NCI-H1092 treated with DMSO at 0.1 percent for 48 hours (cell line): Measurements from ENCODE around the gene LYPD4.
"Not testable (repeated sequence)": the region's sequence is repeated elsewhere in the genome, so short reads cannot be mapped to it uniquely, and the experiment has no call there.

Experiments
- DNase-seq: peaks from one replicate; lab custom pipeline; 2025; lab: John Stamatoyannopoulos, UW

Gene LYPD4, protein sequence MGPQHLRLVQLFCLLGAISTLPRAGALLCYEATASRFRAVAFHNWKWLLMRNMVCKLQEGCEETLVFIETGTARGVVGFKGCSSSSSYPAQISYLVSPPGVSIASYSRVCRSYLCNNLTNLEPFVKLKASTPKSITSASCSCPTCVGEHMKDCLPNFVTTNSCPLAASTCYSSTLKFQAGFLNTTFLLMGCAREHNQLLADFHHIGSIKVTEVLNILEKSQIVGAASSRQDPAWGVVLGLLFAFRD

DNA sequence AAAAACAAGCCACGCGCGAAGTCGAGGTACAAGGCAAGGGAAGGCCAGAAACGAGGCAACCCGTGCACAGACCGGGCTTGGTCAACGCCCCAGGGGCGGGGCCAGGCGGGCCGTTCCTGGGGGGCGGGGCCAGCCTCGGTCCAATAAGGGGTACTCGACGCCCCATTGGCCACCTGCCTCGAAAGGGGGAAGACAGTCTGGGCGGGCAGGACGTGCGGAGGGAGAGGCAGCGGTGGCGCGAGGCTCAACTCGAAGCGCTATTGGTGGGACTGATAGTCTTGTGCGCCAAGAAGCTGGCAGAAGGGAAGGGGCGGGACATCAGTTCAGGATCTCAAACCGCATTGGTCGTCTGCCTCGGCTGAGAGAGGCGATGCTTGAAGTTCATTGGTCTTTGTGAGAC is at the start of gene LYPD4:
TSS of gene LYPD4 (minus strand) at position 83 of the 400 bp plus-strand sequence. CDS start 5,398 bp downstream, outside the sequence.
- DNase-seq, result no peak

DNA sequence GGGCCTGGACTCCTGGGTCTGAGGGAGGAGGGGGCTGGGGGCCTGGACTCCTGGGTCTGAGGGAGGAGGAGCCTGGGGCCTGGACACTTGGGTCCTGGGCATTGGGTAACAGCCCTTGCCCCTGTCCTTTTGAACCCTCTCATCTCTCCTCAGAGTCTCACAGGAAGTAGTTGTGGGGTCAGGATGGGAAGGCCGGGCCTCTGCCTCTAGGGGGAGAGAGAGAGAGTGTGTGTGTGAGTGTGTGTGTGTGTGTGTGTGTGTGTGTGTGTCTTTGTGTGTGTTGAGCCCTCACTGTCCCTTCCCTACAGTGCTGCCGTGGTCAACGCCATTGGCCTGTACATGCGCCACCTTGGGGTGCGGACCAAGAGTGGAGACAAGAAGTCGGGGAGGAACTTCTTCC is 49.4 kb upstream of the LYPD4 start:
- DNase-seq, result no peak

DNA sequence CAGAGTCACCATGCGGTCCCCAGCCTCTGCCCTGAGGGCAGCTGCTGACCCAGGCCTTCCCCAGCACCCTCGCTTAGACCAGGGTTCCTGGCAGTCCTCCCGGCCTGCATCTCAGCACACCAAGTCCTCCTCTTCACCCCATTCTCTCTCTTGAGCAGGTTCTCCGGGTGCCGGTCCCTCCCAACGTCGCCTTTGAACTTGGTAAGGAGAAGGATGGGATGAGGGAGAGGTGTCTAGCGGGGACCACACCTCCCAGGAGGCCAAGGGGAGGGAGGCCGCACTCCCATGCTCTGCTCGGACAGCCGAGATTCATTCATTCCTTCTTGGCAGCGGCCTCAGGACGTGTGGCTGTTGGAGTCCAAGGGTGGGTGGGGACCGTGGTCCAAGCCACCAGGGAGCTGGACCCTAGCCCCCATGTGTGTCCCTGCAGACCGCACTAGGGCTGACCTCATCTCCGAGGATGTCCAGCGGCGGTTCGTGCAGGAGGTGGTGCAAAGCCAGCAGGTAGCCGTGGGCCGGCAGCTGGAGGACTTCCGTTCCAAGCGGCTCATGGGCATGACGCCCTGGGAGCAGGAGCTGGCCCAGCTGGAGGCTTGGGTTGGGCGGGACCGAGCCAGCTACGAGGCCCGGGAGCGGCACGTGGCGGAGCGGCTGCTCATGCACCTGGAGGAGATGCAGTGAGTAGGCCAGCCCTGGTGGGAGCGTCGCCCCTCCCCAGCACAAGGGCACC is 47.9 kb upstream of the LYPD4 start:
- no peak for DNase-seq

DNA sequence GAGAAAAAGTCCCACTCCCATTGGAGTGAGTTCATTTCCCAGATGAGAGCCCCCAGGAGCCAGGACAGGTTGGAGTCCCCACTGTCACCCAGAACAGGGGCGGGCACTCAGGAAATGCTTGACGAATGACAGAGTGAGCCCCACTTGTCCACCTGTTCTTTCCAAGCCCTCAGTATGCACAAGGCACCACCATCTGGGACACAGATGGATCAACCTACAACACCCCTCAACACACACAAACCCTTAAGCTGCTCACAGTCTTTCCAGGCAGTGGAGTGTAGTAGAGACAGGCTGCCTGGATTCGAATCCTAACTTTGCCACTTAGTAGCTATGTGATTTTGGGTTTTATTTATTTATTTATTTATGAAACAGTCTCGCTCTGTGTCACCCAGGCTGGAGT is 46.5 kb upstream of the LYPD4 start:
- DNase-seq, result no peak

DNA sequence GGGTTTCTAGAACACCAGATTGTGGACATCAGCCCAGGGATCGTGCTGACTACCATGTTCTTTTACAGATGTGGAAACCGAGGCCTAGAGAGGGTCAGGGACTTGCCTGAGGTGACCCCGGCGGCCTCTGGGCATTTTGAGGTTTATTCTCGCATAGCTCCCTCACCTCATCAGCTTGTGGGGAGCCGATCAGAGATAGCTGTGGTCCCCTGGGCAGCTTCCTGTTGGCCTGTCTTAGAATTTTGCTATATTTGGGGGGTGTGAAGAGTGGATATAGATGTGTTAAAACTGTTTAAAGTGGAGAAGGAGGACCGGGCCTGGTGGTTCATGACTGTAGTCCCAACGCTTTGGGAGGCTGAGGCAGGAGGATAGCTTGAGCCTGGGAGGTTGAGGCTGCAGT is 45.4 kb upstream of the LYPD4 start:
- no peak for DNase-seq

DNA sequence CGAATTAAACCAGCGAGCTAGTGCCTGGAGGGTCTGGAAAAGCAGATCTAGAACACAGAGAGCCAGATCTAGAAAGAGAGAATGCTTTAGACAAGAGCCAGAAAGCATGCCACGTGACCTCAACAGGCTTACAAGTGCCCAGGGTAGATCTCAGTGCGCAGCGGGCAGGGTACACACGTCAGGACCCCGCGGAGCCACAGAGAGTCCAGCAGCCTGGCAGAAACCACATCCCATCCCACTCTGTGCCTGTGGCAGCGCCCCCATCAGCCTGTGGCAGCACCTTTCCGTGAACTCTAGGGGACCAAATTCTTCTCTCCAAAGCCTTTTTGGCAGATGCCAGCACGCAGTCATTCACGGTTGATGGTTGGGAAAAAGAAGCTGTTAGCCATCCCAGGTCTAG is 44.4 kb upstream of the LYPD4 start:
- no peak for DNase-seq

DNA sequence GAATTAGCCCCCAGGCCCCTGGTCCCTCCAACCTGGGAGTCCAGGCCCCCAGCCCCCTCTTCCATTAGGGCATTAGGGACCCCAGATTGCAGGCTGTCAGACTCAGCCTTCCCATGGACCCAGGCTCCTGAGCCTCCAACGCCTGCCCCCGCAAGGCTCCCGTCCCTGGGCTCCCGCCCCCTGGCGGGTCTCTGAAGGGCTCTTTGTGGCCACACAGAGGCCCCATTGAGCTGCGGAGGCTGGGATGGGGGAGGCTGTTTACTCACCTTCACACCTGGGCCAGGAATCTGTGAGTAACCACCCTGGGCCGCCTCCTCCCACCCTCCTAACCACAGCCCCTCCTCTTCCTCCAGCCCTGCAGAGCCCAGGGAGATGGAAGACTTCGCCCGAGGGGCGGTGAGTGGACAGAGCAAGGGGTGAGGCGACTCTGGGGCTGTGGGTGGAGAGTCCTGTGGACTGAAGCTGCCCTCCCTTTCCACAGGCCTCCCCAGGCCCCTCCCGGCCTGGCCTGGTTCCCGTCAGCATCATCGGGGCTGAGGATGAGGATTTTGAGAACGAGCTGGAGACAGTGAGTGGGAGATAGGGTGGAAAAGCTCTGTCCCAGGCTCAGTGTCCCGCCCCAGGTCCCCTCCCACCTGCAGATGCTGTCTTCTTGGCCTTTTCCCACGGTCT is 43.4 kb upstream of the LYPD4 start:
- no peak for DNase-seq

DNA sequence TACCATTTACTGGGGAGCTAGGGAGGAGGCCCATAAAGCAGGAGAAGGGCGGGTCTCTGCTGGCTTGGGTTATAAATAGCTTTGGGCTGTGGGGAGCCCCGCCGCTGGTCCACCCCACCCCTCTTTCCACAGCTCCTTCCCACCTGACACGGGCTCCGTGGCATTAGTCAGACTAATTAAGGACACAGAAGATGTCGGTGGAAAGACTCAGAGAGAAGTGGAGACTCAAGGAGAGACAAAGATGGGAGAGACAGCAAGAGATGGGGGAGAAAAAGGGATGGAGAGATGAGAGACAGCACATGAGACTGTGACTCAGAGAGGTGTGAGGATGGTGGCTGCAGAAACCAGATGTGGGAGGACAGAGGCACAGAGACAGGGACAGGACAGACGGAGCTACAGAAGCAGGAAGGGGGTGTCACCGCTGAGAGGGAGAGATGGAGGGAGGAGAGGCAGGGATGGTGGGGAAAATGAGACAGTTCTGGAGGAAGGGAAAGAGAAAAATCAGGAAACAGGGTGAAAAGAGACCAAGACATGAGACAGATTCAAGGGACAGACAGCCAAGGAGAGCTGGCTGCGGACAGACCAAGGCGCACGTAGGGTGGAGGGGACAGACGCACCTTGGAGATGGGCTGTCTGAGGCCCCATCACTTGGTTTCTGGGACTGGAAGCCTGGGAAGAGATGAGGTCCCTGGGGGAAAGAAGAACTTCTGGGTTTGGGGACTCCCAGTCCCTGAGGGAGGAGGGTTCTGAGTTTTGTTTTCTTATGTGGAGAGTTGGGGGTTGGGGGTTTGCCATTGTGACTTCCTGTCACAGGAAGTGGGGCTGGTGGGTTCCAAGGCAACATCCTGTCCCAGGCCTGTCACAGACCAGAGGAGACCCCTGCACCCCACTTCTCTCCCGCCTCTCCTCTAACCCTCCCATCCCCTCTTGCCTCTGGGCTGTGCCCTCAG is 42.6 kb upstream of the LYPD4 start:
- DNase-seq, result no peak

DNA sequence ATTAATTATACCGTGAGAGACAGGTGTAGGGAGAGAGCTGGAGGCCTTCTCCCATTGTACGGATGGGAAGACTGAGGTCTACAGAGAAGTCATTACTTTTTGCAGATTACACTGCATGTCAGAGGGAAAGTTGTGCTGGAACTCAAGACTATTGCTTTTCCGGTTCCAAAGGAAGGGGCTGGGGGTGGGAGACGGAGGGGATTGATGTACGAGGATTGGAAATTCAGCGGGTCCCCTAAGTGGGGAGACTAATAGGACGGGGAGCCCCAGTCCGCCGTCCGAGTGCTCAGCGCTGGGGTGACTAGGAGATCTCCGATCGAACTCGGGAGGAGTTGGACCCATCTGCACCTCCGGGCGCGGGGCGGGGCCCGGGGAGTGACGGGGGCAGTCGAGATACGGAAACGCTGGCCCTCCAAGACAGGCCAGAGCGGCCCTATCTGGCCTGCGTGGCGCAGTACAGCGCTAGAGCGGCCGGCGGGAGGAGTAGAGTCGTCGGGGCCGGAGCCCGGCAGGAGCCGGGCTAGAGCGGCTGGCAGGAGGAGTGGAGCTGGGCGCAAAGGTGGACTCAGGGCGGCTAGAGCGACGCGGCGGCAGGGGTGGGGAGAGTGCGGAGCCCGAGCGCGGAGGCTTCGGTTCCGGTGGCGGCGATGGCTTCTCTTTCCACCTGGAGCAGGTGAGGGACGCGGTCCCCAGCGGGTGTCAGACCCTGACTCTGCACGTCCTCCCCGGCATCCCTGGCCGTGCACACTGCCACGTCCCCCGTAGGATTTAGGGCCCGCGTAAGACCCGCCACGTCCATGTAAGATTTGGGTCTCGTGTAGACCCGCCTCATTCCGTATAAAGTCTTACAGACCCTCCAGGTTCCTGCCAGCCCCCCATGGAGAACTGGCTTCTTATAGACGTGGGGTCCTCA is 39.6 kb upstream of the LYPD4 start:
- DNase-seq, result peak; percentile 95

DNA sequence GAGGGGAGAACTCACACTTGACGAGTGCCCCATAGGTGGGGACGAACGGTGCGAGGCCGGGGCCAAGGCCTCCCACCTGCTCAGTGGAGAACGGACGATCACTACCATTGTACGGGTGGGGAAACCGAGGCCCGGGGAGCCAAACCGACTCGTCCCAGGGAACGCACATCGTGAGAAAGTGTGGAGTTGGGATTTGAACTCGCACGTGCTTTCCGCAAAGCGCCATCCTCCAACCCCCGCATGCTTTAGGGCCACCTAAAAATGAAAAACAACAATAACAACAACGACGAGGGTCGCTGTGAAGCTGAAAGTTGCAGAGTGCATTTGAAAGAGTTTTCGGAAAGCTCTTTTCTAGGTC is 39.0 kb upstream of the LYPD4 start:
- DNase-seq, result no peak

DNA sequence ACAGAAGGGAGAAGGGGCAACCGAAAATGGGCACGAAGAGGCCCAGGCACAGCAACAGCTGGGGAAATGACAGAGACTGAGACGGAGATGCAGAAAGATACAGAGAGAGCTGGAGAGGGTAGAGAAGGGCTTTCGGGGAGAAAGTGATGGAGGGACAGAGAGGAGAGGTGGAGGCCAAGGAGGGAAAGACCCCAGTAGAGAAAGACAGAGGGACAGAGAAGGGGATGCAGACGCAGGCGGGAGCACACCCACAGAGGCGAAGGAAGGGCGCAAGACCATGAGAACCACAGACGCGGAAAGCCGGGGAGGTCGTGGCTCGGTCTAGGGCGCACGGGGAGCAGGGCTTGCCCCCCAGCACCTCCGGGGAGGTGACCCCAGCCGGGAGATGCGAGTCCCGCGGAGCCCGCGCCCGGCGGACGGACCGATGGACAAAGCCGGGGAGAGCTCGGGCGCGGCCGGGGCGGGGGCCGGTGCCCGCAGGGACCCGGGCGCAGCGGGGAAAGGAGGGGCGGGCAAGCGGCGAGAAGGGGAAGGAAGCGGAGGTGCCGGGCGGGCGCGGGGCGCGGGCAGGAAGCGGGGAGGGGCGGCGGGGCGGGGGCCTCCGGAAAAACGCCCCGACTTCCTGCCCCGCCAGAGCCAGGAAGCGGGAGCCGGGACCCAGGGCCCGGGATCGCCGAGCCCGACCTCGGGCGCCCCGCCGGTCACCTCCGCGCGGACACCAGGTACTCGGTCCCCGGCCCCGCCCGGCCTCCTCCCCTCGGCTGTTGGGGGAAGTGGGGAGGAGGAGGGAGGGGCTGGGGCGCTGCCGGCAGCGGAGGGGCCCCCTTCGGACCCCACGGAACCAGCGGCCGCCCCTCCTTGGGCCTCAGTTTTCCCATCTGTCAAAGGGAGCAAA is 38.3 kb upstream of the LYPD4 start, which contains the start of gene ARHGEF1:
TSS of gene ARHGEF1 (plus strand) at position 617 of the 895 bp plus-strand sequence. CDS start 4,899 bp downstream, outside the sequence.
- DNase-seq, result no peak

DNA sequence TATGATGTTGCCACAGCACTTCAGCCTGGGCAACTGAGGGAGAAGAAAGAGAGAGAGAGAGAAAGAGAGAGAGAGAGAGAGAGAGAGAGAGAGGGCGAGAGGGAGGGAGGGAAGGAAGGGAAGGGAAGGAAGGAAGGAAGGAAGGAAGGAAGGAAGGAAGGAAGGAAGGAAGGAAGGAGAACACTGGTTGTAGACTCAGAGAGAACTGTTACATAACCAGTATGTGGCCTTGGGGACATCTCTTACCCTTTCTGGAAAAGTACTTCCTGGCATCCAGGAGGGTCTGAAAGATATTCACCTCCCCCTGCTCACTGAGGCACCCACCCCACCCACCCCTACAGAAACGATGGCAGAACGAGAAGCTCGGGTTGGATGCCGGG is 35.8 kb upstream of the LYPD4 start:
- DNase-seq, result no peak

DNA sequence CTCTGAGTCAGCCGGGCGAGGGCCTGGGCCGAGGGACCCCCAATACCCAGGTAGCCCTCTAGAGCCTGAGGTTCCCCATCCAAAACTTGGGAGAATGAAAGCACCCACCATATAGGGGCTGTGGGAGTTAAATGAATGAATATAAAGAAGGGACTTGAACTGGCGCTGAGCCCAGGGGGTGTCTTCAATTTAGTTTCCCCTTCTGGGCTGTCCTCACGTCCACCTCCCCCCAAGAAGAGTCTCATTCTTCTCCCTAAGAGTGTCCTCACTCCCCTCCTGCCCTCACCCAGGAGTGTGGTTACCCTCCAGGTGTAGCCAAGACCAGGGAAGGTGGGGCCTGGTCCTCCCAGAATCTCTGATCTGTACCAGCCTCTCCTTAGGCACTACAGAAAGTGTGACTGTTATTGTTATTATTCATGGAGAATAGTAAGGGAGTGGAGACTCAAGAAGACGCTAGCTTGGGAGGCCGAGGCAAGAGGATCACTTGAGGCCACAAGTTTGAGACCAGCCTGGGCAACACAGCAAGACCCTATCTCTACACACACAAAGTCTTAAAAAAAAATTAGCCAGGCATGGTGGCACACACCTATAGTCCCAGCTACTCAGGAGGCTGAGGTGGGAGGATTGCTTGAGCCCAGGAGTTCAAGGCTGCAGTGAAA is 35.3 kb upstream of the LYPD4 start:
- DNase-seq, result no peak

DNA sequence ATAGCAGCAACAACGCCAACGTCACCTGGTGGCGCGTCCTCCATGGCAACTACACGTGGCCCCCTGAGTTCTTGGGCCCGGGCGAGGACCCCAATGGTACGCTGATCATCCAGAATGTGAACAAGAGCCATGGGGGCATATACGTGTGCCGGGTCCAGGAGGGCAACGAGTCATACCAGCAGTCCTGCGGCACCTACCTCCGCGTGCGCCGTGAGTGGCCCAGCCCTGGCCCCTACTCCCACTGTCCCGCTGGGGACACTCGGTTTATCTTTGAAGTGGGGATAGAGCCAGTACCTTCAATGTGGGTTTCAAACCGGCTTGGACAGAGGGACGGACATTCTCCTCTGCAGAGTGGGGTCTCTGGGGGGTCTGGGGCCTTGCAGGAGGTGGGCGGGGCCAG is 34.6 kb upstream of the LYPD4 start:
- DNase-seq, result no peak

DNA sequence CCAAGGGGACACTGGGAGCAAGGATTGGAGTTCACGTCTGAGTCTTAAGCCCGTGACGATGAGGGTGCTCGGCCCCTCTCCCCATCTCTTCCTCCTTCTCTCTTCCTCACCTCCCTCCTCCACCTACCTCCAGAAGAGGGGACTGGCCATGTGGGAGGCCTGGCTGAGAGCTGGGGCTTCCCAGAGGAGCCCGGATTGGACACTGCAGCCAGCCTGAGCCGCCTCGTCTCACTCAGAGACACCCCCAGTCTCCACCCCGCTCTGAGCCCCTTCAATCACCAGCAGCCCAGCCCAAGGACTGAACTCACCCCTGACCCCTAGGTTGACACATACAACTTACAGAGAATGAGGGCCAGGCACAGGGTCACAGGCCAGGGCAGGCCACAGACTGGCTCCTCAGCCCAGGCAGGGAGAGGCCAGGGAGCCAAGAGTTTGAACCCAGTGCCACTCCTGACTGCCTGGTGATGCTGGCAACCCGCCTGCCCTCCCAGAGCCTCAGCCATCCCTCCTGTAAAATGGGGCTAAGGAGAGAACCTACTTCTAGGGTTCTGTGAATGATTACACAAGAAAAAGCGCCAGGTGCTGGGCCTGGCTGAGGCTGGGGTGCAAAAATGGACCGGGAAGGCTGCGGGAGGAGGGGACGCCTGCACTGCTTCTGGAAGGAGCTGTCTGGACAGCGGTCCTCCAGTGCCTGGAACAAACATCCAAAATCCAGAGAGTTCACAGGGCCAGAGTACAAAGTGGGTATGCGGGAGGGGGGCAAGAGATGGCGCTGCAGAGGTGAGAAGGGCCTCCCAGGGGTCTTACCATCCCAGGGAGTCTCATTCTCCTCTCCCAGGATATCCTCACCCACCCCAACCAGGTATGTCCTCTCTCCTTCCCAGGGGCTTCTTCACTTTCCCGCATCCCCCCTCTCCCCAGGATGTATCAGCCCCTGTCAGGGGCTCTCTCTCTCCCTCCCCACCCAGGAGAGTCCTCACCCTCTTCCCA is 33.7 kb upstream of the LYPD4 start:
- DNase-seq, result no peak

DNA sequence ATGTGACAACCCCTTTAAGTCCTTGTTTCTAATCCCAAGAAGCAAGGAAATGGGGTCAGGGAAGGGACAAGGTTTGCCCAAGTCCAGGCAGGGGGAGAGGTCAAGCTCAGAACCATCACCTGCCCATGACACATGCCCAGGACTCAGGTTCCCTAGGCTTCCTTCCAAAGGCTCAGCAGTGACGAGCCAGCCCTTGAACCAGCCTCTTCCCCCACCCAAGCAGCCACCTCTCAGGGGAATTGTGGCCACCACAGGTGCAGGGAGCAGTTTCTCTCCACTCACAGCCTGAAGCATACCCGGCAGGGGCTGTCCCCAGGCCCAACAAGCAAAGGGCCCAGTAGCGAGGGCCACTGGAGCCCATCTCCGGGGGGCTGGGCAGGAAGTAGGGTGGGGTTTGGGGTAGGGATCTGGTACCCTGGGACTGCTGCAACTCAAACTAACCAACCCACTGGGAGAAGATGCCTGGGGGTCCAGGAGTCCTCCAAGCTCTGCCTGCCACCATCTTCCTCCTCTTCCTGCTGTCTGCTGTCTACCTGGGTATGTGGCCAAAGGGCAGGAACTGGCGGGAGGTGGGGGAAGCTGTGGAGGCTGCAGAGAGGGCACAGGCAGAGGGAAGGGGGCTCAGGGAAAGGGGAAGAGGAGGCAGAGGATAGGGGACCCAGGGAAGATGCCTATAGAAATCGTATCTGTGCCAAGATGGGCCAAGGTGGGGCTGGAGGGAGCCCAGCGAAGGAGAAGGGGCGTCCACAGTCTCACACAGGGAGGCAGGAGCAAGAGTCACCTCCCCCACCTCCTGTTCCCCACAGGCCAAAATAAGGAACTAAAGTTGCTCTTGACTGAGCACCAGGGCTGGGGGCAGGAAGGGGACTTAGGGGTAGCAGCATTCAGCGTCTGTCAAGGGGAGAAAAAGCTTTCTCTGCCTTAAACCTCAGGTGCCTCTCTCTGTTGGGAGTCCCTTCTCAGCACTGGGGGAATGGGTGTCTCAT is 32.7 kb upstream of the LYPD4 start, which contains the start of gene CD79A:
TSS of gene CD79A (plus strand) at position 433 of the 986 bp plus-strand sequence. CDS start at position 459, 26 bp downstream.
- no peak for DNase-seq

DNA sequence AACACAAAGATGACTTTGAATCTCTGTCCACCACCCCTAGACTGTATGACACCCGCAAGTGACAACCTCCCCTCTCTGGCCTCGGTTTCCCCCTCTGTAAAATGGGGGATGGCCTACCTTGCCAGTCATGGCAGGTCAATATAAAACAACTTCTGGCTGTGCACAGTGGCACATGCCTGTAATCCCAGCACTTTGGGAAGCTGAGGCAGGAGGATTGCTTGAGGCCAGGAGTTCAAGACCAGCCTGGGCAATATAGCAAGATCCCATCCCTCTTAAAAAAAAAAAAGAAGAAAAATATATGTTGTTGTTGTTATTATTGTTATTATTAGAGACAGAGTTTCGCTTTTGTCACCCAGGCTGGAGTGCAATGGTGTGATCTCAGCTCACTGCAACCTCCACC is 31.5 kb upstream of the LYPD4 start:
- not testable (repeated sequence) for DNase-seq
